ENCODE results near the gene CRY2. TPM values are rescaled to one million over a fixed set of nuclear protein-coding genes. Genes with fewer than 3 reads are reported as not detected.
"Not testable (repeated sequence)": the region's sequence is repeated elsewhere in the genome, so short reads cannot be mapped to it uniquely, and the experiment has no call there.

Gene CRY2
- polyA plus RNA-seq, 1 donor (not counting 4 experiments of a cell fraction or from before 2014, with no cell fraction given): 7.9 TPM

GRCh38 chr11:45839204-45839603 lies 8.1 kb upstream of the CRY2 start:
- TF ChIP-seq CTCF (optimal IDR thresholded peaks at IDR 0.05 in 1 of 3, IDR thresholded peaks at IDR 0.05 in 1 of 3, conservative IDR thresholded peaks at IDR 0.05 in 1 of 3; ENCODE audit: extremely low read depth in 1 of 3, insufficient read depth in 2 of 3, low read length in 3 of 3) (no peak), EZH2 (IDR thresholded peaks at IDR 0.05; ENCODE audit: low read length) (no peak)
- Histone ChIP-seq H3K36me3 (ENCODE audit: control insufficient read depth in 2 of 2, extremely low read depth in 1 of 2, insufficient read depth in 2 of 2, low read length in 2 of 2) (no peaks in the 10 kb centered on the region), H4K20me1 (ENCODE audit: control insufficient read depth, extremely low read depth, insufficient read depth, low read length) (no peaks in the 10 kb centered on the region), H3K9me3 (ENCODE audit: control insufficient read depth, low read depth, low read length) (no peaks in the 10 kb centered on the region), H3K27ac (ENCODE audit: control insufficient read depth, insufficient read depth, low read length) (no peak overlapping the region), H3K79me2 (ENCODE audit: control insufficient read depth, insufficient read depth, low read length) (no peaks in the 10 kb centered on the region), H3K9ac (ENCODE audit: control insufficient read depth, extremely low read depth, insufficient read depth, low read length) (no peak overlapping the region), H2AFZ (ENCODE audit: control insufficient read depth, low read length) (no peak overlapping the region), H3K27me3 (ENCODE audit: control insufficient read depth, extremely low read depth, insufficient read depth, low read length) (peaks cover 4% of the 10 kb centered on the region), H3K9me1 (ENCODE audit: control insufficient read depth, extremely low read depth, insufficient read depth, low read length) (no peaks in the 10 kb centered on the region), H3K4me3 (ENCODE audit: control insufficient read depth in 2 of 3, extremely low read depth in 1 of 3, insufficient read depth in 2 of 3, low read depth in 1 of 3, low read length in 3 of 3) (no peak overlapping the region), H3K4me1 (ENCODE audit: control insufficient read depth, extremely low read depth, insufficient read depth, low read length) (peaks cover 3% of the 10 kb centered on the region), H3K4me2 (ENCODE audit: control insufficient read depth, extremely low read depth, insufficient read depth, low read depth, low read length) (no peak overlapping the region)
- FAIRE-seq (no peak), DNase-seq (ENCODE audit: low read depth, low spot score) (no peak)
- dilution Hi-C loops (cut with MboI; ENCODE audit: extremely low pct_ligation_motif_present, low sequenced_read_pairs): no loop called here

GRCh38 chr11:45840251-45840650 lies 7.0 kb upstream of the CRY2 start:
- H4K20me1 ChIP-seq (ENCODE audit: control insufficient read depth, extremely low read depth, insufficient read depth, low read length); H3K27me3 ChIP-seq (ENCODE audit: control insufficient read depth, extremely low read depth, insufficient read depth, low read length); H3K79me2 ChIP-seq (ENCODE audit: control insufficient read depth, insufficient read depth, low read length); H3K9me3 ChIP-seq (ENCODE audit: control insufficient read depth, low read depth, low read length); dilution Hi-C loops (cut with MboI; ENCODE audit: extremely low pct_ligation_motif_present, low sequenced_read_pairs); DNase-seq (ENCODE audit: low read depth, low spot score); H3K9ac ChIP-seq (ENCODE audit: control insufficient read depth, extremely low read depth, insufficient read depth, low read length); H3K4me3 ChIP-seq (ENCODE audit: control insufficient read depth in 2 of 3, extremely low read depth in 1 of 3, insufficient read depth in 2 of 3, low read depth in 1 of 3, low read length in 3 of 3); H3K4me2 ChIP-seq (ENCODE audit: control insufficient read depth, extremely low read depth, insufficient read depth, low read depth, low read length); H3K27ac ChIP-seq (ENCODE audit: control insufficient read depth, insufficient read depth, low read length); FAIRE-seq; H3K36me3 ChIP-seq (ENCODE audit: control insufficient read depth in 2 of 2, extremely low read depth in 1 of 2, insufficient read depth in 2 of 2, low read length in 2 of 2); H3K9me1 ChIP-seq (ENCODE audit: control insufficient read depth, extremely low read depth, insufficient read depth, low read length); H3K4me1 ChIP-seq (ENCODE audit: control insufficient read depth, extremely low read depth, insufficient read depth, low read length); H2AFZ ChIP-seq (ENCODE audit: control insufficient read depth, low read length): not testable (repeated sequence)
